ENCODE measurements around the gene DSCAML1. TPM values are rescaled to one million over a fixed set of nuclear protein-coding genes. Genes with fewer than 3 reads are reported as not detected.

The DSCAML1 gene
- total and polyA plus RNA-seq, 2 of the 8 experiments (the other 6 are each of a cell fraction or from before 2014, with no cell fraction given): 0.19 to 0.24 TPM

DNA sequence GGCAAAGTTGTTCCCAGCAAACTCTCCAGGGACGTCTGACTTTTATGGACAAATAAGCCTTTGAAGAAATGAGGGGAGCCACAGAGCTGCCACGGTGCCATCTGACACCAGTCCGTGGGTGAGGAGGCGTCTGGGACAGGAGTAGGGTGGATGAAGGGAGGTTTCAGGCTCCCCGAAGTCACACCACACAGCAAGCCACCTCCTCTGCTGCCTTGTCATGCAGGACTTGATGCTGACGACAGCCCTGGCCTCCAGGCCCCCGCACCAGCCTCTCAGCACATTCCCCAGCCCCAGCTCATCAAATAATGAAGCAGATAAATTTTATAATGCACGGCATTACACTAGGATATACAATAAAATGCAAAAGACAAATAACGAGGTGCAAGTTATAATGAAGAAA is 312.9 kb downstream of the DSCAML1 start (continued):
- TF ChIP-seq CHD7 (IDR thresholded peaks at IDR 0.05; ENCODE audit: insufficient replicate concordance, low read length): no peak
- TF ChIP-seq EZH2 (IDR thresholded peaks at IDR 0.05; ENCODE audit: low read depth, low read length, severe bottlenecking): no peak

Data from H1 (cell line).